SK-N-SH treated with all-trans-retinoic acid at 6 μM for 48 hours (cell line): ENCODE data around the gene SF3B6.

ENCODE experiments used
- ISL1 ChIP-seq: fragments of 250-450 bp; sonication (Bioruptor Pico); IDR thresholded peaks from 2 replicates; pipeline ENCODE4 v2.1.2; 2022; ENCODE audit warnings: mild to moderate bottlenecking, moderate library complexity
- RARB ChIP-seq: fragments of 250-450 bp; sonication (Bioruptor Pico); IDR thresholded peaks from 2 replicates; pipeline ENCODE4 v1.8.0; 2021; ENCODE audit warnings: mild to moderate bottlenecking, moderate library complexity
- ZNF8 ChIP-seq: fragments of 450-650 bp; formaldehyde crosslinking; IDR thresholded peaks from 2 replicates; pipeline ENCODE4 v1.5.0; 2020; ENCODE audit warnings: mild to moderate bottlenecking, moderate library complexity

- no peak for TF ChIP-seq ZNF8
- no peak for TF ChIP-seq ISL1 (CRISPR knock-in tag)
- TF ChIP-seq RARB (CRISPR knock-in tag), result no peak
Observed at GRCh38 chr2:24123922-24124580, 47.9 kb upstream of the SF3B6 start.
